ENCODE results near the gene TRIP10. TPM values are rescaled to one million over a fixed set of nuclear protein-coding genes. Genes with fewer than 3 reads are reported as not detected.

Gene TRIP10
- total and polyA plus RNA-seq, 2 of the 8 experiments (the other 6 are each of a cell fraction or from before 2014, with no cell fraction given): 27.8 to 69.5 TPM

DNA sequence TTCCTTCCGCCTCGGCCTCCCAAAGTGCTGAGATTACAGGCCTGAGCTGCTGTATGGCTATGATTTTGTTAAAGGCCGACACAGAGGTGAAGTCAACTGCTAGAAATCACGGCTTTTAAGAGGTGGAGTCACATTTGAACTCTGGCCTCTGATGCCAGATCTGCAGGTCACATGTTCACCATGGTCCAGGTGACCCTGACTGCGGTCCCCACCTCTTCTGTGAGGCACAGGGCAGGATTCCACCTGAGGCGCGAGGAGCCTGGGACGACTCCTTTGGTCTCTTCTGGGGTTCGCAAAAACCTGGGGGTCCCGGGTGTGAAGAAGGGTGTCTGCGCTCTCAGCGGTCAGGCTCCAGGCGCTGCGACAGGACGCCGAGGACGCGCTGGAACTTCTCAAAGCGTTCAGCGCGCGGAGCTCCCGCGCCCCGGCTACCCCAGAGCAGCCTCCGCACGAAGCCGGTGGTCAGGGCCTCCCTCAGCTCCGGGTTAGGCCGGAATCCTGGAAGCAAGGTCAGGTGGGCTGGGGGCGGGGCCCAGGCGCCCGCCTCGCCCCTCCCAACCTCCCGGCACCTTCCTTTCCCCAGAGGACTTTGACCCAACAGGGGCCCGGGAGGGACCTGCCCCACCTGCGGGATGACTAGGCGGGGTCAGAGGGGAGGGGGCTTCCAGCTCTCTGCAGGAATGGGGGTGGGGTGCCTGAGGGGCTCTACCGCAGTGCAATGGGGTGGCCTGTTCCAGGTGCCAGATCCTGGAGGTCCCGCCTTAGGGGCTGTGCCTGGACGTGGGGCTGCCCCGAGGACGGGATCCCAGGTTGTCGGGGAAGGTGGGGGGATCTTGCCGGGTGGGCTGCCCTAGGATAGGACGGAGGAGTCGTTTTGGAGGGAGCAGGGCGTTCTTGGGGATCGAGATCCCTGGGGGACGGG, 13.0 kb downstream of the TRIP10 start (continued):
- TF ChIP-seq GABPA (IDR thresholded peaks at IDR 0.05; ENCODE audit: borderline replicate concordance, insufficient read depth, low read length): no peak
- no peak for TF ChIP-seq BACH1 (IDR thresholded peaks at IDR 0.05; ENCODE audit: low read length)
- no peak; the same call in 1 of the 2 replicates for TF ChIP-seq SP4 (IDR thresholded peaks at IDR 0.05; ENCODE audit: low read length)
- TF ChIP-seq POLR2AphosphoS5 (IDR thresholded peaks at IDR 0.05; ENCODE audit: low read depth, low read length): no peak; the same call in 1 of the 2 replicates
- no peak for TF ChIP-seq SRF (IDR thresholded peaks at IDR 0.05; ENCODE audit: low read depth, low read length)
- no peak for TF ChIP-seq RXRA (IDR thresholded peaks at IDR 0.05; ENCODE audit: insufficient read depth, low read depth, low read length)
- TF ChIP-seq CREB1 (IDR thresholded peaks at IDR 0.05): no peak
- no peak for TF ChIP-seq SIX5 (IDR thresholded peaks at IDR 0.05; ENCODE audit: low read depth, low read length)
- no peak for TF ChIP-seq JUN (IDR thresholded peaks at IDR 0.05; ENCODE audit: low read depth, low read length)
- TF ChIP-seq SIN3A (conservative IDR thresholded peaks at IDR 0.05 in 1 of 2, IDR thresholded peaks at IDR 0.05 in 1 of 2; ENCODE audit: low read depth in 1 of 2, low read length in 2 of 2): 0 out of 4 replicates have a peak, but pooled peaks have one; percentile 18 to 24
- no peak for TF ChIP-seq RFX5 (IDR thresholded peaks at IDR 0.05; ENCODE audit: borderline replicate concordance, low read depth, low read length)
- no peak; a peak in 1 of 4 replicates for TF ChIP-seq HDAC2 (IDR thresholded peaks at IDR 0.05; ENCODE audit: borderline replicate concordance in 1 of 2, low read depth in 2 of 2, low read length in 2 of 2)
- no peak for TF ChIP-seq JUND (IDR thresholded peaks at IDR 0.05; ENCODE audit: low read length)
- TF ChIP-seq SP2 (IDR thresholded peaks at IDR 0.05; ENCODE audit: low read length): no peak
- no peak for TF ChIP-seq SAP30 (IDR thresholded peaks at IDR 0.05; ENCODE audit: insufficient read depth, insufficient replicate concordance, low read length)
- TF ChIP-seq TAF7 (optimal IDR thresholded peaks at IDR 0.05; ENCODE audit: borderline replicate concordance, low read depth, low read length): peak; percentile 63
- no peak for TF ChIP-seq MAFK (IDR thresholded peaks at IDR 0.05; ENCODE audit: low read depth, low read length)
- no peak for TF ChIP-seq HDAC6 (IDR thresholded peaks at IDR 0.05; ENCODE audit: low read depth, low read length)
- TF ChIP-seq SIRT6 (IDR thresholded peaks at IDR 0.05; ENCODE audit: low read length): no peak
- TF ChIP-seq NRF1 (IDR thresholded peaks at IDR 0.05; ENCODE audit: low read depth, low read length): no peak
- TF ChIP-seq PHF8 (conservative IDR thresholded peaks at IDR 0.05; ENCODE audit: low read depth, low read length): no peak; the same call in 1 of the 2 replicates
- TF ChIP-seq CTBP2 (IDR thresholded peaks at IDR 0.05; ENCODE audit: borderline replicate concordance, insufficient read depth, insufficient read length, low read length): no peak
- no peak for TF ChIP-seq EP300 (IDR thresholded peaks at IDR 0.05; ENCODE audit: borderline replicate concordance in 1 of 2, low read depth in 2 of 2, low read length in 2 of 2)
- no peak for TF ChIP-seq EZH2 (IDR thresholded peaks at IDR 0.05; ENCODE audit: low read depth, low read length, severe bottlenecking)
